Panc1 (cell line): ENCODE data around the gene PAX7.

ENCODE experiments used
- CTCF ChIP-seq: fragments of 450-650 bp; IDR thresholded peaks from 2 replicates; pipeline ENCODE4 v1.5.1; 2017; ENCODE audit warnings: mild to moderate bottlenecking
- POLR2AphosphoS5 ChIP-seq: IDR thresholded peaks from 2 replicates; pipeline ENCODE4 v1.6.1; 2012; ENCODE audit warnings: mild to moderate bottlenecking, low read depth, low read length, moderate library complexity
- REST ChIP-seq, 2 experiments: IDR thresholded peaks; 2 replicates each; pipeline ENCODE4 v1.6.1; 2011 to 2012; ENCODE audit warnings: low read depth in 2 of 2, control low read depth in 1 of 2, low read length in 1 of 2, mild to moderate bottlenecking in 1 of 2, moderate library complexity in 1 of 2; ENCODE audit not compliant: insufficient read depth in 1 of 2
- SIN3A ChIP-seq: IDR thresholded peaks from 2 replicates; pipeline ENCODE4 v1.6.1; 2012; ENCODE audit warnings: low read depth, mild to moderate bottlenecking, low read length, moderate library complexity, borderline replicate concordance; ENCODE audit not compliant: insufficient read depth
- TCF7L2 ChIP-seq: IDR thresholded peaks from 2 replicates; pipeline ENCODE4 v1.6.1; 2011; ENCODE audit warnings: mild to moderate bottlenecking, low read depth, low read length, inconsistent platforms

- TF ChIP-seq SIN3A (no peak), TCF7L2 (no peak), REST (IDR thresholded peaks at IDR 0.05; ENCODE audit: insufficient read depth in 1 of 2, low read depth in 2 of 2, low read length in 1 of 2) (no peak), CTCF (no peak), POLR2AphosphoS5 (no peak)
Observed at GRCh38 chr1:18634276-18634675, 3.6 kb downstream of the PAX7 start.
